ENCODE results near the gene DDX56.

The DDX56 gene

DNA sequence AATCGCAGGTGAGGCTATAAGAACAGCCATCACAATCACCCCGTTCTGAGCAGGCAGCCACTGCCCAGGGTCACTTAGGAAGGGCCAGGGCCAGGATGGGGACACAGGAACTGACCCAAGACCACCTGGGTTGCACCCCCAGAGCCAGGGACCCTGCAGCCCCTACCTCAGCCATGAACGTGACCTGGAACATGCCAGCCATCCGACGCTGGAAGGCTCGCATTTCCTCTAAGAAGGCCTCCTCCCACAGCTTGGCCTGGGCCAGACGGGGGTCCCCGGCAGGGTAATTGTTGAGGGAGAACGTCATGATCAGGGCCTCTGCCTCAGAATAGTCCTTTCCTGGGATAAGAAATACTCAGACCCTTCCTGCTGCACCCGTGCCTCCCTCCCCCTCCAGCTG lies 37.6 kb downstream of the DDX56 start:
- DNase-seq: no peak

DNA sequence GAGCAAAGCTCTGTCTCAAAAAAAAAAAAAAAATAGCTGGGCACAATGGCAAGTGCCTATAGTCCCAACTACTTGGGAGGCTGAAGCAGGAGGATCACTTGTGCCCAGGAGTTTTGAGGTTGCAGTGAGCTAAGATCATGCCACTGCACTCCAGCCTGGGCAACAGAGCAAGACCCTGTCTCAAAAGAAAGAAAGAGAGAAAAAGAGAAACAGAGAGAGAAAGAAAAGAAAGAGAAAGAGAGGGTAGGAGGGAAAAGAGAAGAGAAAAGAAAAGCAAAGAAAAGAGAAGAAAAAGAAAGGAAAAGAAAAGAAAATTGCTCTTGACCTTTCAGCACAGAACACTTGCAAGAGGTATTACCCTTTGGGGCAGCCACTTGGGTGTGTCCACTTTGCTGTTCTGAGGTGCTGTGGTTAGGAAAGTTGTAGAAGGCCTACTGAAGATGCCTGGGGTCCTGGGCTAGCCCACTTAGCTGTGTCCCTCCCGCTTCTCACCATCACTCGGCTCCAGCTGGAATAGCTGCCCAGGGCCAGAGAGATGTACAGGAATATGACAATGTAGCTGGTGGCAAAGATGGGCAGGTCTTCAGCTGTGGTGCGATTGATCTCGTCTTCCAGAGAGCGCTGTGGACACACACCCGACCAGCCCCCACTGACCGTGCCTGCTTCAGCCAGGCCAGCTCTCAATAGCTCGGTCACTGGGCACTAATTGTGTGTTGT lies 38.2 kb downstream of the DDX56 start:
- no peak for DNase-seq

DNA sequence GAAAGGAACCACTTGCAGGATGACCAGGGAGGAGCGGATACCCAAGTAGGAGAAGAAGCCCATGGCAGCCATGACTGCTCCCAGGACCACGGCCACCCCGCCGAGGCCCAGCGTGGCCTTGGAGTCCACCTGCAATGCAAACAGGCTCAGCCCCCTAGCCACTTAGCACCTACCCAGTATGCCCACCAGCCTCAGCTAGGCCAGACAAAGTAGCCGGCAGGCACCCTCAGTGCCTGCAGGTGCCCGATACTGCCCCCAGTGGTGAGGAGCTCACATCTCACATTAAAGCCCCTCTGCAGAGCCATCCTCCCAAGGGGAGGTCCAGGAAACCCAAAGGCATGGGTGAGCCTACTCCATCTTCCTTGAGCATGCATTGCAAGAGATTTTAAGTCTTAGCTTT lies 39.2 kb downstream of the DDX56 start:
- DNase-seq: no peak

DNA sequence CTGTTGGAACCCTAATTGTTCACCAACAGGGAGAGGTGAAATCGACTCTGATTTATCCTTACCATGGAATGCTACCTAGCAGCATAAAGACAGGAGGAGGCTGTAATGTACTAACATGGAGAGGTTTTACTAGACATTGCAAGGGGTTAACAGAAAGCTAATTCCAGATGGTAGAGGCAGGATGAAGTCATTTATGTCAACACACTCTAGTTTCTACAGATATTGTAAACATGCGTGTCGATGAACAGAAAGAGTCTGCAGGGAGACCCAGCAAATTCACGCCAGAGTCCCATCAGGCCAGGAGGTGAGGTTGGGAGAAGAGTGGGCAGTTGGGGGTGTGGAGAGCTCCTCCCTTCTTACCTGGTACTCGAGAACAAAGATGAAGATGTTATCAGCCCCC lies 39.6 kb downstream of the DDX56 start:
- DNase-seq: no peak

DNA sequence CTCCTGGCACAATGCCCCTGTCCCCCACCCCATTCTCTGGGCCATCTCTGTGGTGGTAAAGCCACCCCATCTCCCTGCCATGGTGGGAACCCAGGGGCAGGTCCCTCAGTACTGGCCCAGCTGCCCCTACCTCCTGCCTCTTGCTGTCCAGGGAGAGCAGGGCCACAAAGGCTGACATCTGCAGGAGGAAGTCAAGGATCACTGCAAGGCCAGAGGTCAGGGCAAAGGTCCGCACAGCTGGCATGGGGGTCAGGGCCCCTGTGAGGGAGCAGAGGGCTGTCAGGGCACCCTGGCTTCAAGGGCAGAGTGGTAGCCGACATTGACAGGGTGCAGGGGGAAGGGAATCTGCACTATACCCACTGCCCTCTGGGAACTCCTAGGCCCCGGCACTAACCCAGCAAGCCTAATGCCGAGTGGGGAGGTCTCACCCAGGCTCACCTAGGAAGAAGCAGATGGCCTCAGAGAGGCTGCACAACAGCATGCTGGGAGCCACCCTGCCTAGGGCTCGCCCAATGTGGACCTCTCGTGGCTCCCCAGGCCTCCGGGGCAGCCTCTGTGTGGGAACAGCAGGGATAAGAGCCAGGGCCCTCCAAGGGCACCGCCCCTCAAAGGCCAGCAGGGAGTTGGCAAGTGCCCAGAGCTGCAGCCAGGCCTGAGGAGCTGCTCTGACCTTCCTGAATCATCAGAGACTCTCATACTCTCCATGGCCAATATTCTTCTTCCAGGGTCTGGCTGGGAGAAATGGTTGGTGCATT lies 40.2 kb downstream of the DDX56 start:
- DNase-seq: no peak

DNA sequence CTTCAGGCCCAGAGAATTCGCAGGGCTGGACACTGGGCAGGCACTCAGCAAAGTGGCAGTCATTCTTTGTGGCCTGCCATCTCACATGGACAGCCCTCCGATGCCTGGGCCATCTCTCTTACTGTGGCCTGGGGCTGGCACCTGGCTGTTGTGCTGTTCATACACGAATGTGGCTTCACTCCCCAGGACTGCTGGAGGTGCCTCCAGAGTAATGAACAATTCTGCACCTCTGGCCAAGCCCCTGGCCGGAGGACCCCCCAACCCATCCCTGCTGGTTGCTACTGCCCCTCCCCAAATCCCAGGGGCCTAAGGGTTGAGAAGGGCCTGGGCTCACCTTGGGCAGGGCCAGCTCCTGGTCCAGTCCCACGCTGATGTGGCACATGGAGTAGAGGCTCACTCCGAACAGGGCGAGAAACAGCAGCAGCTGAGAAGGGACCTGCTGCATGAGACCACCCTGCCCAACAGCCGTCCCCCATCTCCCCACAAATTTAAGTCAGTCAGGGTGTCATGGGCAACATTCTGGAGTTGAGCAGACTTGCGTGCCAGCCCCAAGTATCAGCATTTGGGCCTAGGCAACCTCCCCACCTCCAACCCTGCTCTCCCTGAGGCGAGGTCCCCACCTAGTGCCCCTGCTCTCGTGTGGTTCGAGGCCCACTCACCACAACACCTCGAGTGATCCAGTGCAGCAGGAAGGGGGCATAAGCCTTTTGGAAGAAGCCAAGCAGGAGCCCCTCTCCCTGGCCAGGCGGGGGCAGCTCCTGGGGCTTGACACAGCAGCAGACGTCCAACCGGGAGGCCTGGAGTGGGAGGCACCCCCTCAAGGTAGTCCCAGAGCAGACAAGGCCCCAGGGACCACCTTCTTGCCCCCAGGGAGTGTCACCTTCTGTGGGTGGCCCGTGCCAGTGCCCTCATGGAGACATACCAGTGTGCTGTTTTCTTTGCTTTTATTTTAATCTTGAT lies 42.0 kb downstream of the DDX56 start:
- no peak for DNase-seq

DNA sequence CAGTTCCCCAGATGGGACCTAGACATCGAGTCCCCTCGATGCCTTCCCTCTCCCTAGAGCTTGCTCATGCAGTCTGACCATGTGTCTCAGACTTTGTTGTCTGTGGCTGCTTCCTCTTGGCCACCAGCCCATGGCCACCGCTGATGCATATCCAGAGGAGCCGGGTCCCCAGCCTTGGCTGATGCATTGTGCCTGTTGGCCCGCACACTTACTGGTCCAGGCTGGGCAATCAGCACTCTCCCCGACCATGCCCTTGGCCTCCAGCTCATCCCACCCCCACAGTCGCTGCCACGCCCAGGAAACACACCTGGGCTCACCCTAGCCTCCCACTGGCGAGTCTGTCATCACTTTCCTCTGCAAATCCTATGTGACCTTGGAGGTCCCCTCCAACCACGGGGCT lies 42.7 kb downstream of the DDX56 start:
- DNase-seq: no peak

DNA sequence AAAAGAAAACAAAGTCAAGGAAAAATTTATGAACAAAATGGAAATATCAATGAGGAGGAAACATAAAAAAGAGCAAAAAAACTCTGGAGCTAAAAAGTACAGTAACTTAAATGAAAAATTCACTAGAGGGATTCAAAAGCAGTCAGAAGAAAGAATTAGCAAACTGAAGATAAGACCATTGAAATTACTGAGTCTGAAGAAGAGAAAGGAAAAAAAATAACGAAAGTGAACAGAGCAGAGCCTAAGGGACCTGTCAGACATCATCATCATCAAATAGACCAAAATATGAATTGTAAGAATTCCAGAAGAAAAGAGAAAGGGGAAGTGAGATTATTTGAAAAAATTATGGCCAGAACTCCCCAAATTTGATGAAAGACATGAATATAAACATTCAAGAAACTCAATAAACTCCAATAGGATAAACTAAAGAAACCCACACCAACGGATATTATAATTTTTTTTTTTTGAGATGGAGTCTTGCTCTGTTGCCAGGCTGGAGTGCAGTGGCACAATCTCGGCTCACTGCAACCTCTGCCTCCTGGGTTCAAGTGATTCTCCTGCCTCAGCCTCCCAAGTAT lies 48.8 kb downstream of the DDX56 start:
- no peak for DNase-seq

DNA sequence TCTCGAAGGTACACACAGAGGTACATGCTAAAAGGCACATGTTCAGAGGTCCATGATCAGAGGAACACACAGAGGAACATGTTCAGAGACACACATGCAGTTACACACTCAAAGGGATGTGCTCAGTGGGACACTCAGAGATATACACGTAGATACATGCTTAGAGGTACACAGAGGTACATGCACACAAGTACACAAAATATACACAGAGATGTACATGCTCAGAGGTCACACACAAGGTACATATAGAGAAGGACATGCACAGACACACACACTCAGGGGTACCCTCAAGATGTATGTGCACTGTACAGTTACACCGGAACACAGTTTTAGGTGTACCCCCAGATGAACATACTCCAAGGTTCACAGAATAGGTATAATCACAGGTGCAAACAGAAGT lies 51.4 kb downstream of the DDX56 start:
- DNase-seq: no peak

DNA sequence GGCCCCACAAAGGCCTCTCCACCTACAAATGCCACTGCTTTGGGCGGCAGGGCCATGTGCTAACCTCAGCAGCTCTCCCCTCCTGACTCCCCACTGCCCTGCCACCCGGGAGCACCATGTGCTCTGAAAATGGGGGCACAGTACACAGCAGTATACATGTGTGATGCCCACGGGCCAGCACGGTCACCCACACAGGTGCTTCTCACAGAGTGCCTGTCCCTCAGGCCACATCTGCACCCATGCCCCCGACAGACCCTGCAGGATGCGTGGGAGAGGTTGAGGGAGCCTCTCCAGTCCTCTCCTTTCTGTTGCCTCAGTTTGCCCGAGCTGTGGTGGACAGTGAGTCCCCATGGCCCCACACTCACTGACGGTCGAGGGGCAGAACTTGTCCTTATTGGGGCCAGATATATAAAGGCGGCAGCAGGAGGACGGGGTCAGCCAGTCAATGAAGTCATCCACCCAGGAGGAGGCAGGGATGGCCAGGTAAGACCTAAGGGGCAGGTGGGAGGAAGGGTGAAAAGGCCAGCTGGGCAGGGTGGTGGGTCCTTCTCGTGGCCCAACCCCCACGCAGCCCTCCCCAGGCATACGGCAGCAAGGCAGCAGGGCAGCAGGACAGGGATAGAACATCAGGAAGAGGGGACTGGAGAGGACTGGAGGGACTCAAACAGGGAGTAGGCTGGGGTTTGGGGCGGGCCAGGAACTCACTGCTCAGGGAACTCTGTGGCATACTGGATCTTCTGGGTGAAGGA lies 52.2 kb downstream of the DDX56 start:
- DNase-seq: no peak

DNA sequence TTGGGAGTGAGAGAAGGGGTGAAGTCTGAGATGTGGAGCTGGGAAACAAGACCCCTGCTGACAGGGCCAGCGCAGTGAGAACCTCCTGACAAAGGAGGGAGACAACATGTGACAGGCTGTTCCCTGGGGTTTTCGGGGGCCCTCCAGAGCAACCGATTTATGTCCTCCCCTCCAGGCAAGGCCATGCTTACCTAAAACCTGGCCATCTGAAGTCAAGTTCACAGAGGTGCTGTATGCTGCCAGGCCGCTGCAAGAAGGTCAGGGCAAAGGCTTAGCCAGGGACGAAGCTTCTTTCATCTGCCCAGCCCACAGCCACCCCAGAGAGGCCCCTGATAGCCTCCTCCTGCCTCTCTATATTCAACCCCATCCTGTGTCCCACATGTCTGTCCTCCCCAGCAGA lies 53.1 kb downstream of the DDX56 start:
- DNase-seq: no peak

DNA sequence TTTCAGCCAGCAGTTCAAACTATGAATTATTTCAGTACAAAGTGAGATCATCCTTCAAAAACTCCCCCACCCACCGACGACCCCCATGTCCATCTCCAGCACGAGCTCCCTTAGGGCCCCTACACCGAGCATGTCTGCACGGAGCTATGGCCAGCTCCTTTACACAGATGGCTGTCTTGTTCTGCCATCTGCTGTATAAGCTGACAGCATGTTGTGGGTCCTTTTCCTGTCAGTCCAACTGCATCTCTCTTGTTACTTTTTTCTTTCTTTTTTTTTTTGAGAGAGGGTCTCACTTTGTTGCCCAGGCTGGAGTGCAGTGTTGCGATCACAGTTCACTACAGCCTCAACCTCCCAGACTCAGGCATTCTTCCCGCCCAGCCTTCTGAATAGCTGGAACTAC lies 54.2 kb downstream of the DDX56 start:
- no peak for DNase-seq

DNA sequence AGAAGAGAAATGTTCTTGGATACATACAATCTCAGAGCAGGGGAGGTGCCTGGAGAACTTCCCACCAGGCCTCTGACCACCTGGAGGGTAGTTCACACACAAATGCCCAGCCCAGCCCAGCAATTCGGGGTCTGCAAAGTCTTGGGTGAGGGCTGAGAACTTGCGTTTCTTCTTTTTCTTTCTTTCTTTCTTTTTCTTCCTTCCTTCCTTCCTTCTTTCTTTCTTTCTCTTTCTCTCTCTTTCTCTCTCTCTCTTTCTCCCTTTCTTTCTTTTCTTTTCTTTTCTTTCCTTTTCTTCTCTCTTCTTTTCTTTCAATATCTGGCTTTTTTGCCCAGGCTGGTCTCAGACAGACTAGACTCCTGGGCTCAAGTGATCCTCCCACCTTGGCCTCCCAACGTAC lies 54.9 kb downstream of the DDX56 start:
- DNase-seq: no peak

DNA sequence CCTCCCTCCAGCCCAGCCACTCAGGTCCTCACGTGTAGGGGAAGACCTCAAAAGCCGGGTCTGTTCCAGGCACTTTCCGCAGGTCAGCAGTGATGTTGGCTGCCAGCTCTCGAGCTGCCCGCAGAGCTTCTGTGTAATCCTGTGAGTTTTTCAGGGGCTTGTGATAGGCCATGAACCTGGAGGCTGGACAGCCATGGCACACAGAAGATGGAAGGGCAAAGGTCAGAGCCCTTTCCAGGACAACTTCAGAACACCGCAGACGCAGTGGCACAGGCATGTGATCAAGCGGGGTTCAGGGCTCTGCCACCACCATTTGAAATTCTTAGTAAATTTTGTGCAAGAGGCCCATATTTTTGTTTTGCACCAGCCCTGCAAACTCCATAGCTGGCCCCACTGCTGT lies 56.5 kb downstream of the DDX56 start:
- DNase-seq: no peak
